ENCODE results near the gene RFTN2.

- TF ChIP-seq CTCF (IDR thresholded peaks at IDR 0.05 in 4 of 5, conservative IDR thresholded peaks at IDR 0.05 in 1 of 5) (no peak), POLR2A (IDR thresholded peaks at IDR 0.05) (no peak)
Measured at GRCh38 chr2:197717863-197718262, 42.5 kb upstream of the RFTN2 start.
